ENCODE data around the gene CARD8.

The CARD8 gene

DNA sequence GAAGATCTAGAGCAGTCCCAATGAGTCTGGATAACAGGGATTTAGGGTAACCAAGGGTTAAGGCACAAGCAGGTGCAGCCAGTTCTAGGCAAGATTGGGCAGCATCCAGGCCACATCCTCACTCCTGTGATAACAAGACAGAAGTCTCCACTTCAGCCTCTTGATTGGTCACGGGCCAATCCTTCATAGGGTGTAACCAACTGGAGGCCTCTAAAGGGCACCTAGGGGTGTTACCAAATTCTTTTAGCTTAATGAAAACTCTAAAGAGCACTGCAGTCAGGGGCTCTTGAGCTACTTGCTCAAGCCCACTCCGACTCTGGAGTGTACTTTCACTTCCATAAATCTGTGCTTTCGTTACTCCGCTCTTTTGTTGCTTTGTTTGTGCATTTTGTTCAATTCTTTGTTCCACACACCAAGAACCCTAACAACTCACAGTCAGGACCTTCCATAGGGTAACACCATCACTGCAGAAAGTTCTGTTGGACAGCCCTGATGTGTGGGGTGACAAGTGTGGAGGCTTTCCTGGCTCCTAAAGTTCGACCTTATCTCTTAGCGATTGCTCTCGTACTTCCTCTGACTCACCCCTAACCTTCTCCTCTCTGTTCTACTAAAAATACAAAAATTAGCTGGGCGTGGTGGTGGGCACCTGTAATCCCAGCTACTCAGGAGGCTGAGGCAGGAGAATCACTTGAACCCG, 49.2 kb downstream of the CARD8 start:
- H3K4me3 ChIP-seq (ENCODE audit: low read depth, low read length) = no peak overlapping the region
- TF ChIP-seq, protein P1, sequence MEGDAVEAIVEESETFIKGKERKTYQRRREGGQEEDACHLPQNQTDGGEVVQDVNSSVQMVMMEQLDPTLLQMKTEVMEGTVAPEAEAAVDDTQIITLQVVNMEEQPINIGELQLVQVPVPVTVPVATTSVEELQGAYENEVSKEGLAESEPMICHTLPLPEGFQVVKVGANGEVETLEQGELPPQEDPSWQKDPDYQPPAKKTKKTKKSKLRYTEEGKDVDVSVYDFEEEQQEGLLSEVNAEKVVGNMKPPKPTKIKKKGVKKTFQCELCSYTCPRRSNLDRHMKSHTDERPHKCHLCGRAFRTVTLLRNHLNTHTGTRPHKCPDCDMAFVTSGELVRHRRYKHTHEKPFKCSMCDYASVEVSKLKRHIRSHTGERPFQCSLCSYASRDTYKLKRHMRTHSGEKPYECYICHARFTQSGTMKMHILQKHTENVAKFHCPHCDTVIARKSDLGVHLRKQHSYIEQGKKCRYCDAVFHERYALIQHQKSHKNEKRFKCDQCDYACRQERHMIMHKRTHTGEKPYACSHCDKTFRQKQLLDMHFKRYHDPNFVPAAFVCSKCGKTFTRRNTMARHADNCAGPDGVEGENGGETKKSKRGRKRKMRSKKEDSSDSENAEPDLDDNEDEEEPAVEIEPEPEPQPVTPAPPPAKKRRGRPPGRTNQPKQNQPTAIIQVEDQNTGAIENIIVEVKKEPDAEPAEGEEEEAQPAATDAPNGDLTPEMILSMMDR (IDR thresholded peaks at IDR 0.05; ENCODE audit: borderline replicate concordance, insufficient read depth, low read depth, low read length) = no peak

DNA sequence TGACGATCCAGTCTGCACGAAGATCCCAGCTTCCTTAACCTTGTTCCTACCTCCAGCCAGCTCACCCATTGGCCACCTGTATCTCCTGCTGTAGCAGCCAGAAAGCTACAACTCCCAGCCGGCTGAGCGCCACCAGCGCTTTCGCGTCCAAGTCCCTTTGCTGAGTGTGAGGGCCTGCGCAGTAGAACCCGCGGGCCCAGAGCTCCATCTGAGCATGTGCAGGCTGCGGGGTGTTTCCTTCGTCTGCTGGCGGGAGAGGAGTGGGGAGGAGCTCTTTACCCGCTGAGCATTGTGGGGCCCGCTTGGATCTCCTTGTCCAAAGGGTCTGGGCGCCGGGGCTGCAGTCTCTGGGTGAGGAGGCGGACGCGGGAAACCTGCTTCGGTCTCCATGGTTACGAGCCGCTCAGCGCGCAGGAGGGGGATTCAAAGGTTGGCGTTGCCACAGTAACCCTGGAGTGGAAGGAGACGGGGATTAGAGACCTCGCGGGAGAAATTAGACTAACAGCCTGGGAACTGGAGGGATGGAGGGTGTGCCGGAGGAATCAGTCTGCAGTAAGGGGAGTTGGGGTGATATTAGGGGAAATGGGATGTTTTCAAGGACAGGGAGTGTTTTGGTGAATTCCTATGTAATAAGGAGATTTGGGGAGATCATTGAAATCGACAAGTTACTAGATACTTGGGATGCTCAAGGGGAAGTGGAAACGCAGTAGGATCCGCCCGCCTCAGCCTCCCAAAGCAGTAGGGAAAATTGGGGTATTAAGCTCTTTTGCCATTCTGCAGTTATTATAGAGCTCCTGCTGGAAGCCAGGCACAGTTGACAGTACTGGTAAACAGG, 51.7 kb downstream of the CARD8 start:
- H3K4me3 ChIP-seq (ENCODE audit: low read depth, low read length) = peak overlapping the region; percentile 70
- TF ChIP-seq, protein P1 (IDR thresholded peaks at IDR 0.05; ENCODE audit: borderline replicate concordance, insufficient read depth, low read depth, low read length) = no peak

DNA sequence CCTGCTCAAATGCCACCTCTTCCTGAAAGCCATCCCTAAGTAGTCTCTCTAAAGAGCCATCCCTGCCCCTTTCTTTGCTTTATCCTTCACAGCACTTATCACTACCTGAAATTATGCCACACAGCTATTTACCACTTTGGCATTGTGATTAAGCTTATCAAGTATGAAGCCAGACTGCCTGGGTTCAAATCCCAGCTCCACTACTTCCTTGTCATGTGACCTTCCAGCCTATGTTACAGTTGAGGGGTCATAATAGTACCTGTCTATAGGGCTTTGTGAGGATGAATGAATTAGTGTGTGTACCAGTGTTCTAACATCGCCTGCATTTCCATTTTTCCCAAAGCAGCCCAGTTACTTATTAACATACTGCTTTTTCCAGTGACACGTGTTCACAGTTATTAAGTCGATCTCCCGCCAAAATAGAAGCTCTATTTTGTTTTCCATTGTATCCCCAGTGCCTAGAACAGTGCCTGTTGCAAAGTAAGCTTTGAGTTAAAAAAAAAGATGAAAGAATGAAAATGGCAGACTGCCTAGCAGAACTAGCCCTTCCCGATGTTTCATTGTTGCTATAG, 52.4 kb downstream of the CARD8 start:
- TF ChIP-seq, protein P1 (IDR thresholded peaks at IDR 0.05; ENCODE audit: borderline replicate concordance, insufficient read depth, low read depth, low read length) = no peak
- peak overlapping the region; percentile 70 for H3K4me3 ChIP-seq (ENCODE audit: low read depth, low read length)

DNA sequence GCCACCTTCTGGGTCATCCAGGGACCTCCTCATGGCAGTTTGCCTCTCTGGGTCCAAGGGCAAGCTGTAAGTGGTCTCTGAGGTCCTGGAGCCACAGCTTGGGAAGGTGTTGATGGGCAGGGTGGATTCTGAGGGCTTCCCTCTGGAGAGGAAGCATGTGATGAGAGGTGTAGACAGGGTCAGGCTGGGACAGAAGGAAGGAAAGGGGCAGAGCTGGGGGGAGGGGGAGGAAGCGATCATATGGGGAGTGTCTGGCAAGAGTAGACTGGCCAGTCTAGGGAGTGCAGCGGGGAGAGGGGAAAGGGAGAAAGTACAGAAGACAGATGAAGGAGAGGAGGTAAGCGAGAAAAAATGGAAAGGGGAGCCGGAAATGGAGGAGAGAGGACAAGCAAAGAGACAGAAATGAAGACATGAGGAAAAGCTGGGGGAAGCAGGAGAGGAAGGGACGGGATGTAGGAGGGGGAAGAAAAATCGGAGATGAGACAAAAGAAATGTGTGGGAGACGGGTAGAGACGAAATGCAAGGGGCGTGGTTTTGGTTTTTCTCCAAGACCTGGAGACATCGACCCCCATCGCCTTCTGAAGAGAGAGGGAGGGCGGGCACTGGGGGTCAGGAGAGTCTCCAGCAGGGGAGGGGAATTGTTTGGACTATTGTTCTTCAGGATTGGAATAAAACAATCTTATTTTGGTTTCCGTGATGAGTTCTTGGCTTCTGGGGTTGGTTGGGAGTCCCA, 58.6 kb downstream of the CARD8 start:
- no peak overlapping the region for H3K4me3 ChIP-seq (ENCODE audit: low read depth, low read length)
- TF ChIP-seq, protein P1 (IDR thresholded peaks at IDR 0.05; ENCODE audit: borderline replicate concordance, insufficient read depth, low read depth, low read length) = no peak

DNA sequence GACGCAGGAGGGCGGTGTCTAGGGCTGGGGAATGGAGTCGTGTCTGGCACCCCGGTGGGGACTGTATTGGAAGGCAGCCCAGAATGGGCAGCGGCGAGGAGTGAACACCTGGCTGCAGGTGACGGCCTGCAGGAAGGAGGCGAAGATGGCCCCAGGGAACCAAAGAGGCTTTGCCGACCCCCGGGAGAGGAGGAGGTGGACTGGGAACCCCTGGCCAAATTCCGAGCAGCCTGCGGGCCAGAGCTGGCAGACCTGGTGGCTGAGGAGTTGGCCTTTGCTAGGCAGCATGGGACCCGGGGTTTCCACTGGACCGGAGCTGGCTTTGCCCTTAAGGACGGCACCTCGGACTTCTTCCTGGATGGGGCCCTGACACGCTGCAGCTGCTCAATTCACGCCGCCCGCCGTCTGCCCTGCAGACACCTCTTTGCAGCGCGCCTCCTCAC, 59.4 kb downstream of the CARD8 start:
- TF ChIP-seq, protein P1 (IDR thresholded peaks at IDR 0.05; ENCODE audit: borderline replicate concordance, insufficient read depth, low read depth, low read length) = no peak
- no peak overlapping the region for H3K4me3 ChIP-seq (ENCODE audit: low read depth, low read length)

DNA sequence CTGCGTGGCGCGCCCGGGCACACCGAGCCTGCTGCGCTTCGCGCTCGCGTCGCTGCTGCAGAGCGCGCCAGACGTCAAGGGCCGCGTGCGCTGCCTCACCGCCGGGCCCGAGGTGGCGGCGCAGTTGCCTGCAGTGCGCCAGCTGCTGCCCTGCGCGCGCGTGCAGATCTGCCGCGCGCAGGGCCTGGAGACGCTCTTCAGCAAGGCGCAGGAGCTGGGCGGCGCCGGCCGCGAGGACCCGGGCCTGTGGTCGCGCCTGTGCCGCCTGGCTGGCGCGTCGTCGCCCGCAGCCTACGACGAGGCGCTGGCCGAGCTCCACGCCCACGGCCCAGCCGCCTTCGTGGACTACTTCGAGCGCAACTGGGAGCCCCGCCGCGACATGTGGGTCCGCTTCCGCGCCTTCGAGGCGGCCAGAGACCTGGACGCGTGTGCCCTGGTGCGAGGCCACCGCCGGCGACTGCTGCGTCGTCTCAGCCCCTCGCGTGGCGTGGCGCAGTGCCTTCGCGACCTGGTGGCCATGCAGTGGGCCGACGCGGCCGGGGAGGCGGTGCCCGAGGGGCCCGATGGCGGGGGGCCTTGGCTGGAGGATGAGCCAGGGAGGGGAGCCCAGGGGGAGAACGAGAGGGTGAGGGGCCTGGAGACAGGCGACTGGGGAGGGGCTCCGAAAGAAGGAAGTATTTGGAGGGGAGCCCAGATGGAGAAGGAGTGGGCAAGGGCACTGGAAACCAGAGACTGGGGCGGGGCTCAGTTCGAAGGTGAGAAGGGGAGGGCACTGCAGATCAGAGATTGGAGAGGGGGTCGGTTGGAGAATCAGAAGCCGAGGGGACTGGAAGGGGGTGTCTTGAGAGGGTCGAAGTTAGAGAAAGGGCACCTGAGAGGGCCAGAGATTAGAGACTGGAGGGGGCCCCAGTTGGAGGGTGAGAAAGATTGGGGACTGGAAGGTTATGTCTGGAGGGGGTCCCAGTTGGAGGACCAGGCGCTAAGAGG, 60.6 kb downstream of the CARD8 start:
- H3K4me3 ChIP-seq (ENCODE audit: low read depth, low read length) = no peak overlapping the region
- TF ChIP-seq, protein P1 (IDR thresholded peaks at IDR 0.05; ENCODE audit: borderline replicate concordance, insufficient read depth, low read depth, low read length) = no peak

Measured in GM12875 (cell line).